ENCODE data around the gene ADAM11. TPM values are rescaled to one million over a fixed set of nuclear protein-coding genes. Genes with fewer than 3 reads are reported as not detected.

ADAM11 gene
- total RNA-seq (2022; extraction: Qiagen RNA extraction) = 1.8 to 2.6 TPM (median 1.9 TPM) in 5 replicates

GRCh38 chr17:44758414-44759085, at the start of gene ADAM11:
Gene ADAM11, plus strand, starts transcription at chr17:44758988. Its CDS starts 212 bp downstream, at chr17:44759200.

DNA sequence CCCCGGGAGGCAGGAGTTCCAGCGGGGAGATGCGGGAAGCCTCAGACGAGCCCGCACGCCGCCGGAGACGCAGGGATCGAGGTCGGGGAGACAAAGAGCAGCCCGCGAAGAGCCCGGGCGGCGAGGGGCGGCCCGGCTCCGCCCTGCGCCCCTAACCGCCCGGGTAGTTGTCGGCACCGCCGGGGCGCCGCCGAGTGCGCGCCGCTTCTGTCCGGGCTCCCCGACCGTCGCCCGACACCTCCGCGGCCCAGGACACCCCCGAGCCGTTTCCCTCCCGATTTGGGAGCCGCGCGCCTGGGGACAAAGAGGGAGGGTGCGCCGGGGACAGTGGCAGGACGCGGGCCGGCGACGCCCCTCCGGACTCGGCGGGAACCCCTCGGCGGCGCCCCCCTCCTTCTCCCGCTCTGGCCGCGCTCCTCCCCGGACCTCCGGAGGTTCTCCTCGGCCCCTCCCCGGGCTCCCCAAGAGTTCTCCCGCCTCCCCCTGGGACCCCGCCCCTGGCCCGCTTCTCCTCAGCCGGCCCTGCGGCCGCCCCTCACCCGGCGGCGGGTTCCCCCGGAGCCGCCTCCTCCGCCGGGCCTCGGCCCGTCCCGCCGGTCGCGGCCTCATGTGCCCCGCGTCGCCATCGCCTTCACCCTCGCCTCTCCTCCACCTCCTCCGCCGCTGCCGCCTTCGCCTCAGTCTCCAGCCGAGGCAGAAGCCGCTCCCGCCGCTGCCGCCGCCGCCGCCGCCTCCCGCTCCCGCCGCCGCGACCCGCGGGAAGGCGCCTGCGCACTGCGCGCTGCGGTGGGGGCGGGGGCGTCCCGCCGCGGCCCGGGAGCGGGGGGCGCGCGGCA, 71.0 kb downstream of the ADAM11 start, which contains the start of gene GJC1:
Gene GJC1 (minus strand): TSS at position 765 of the 836 bp plus-strand sequence. CDS start 24,470 bp downstream, outside the sequence.

Other genes starting within 250 kb of the ADAM11 start
- gene FZD2, start 201.5 kb upstream of the ADAM11 start, total RNA-seq (2022; extraction: Qiagen RNA extraction) = 23.6 to 37.5 TPM (median 34.8 TPM) in 5 replicates
- gene MEIOC, start 102.5 kb upstream of the ADAM11 start, total RNA-seq (2022; extraction: Qiagen RNA extraction) = 1.5 to 3.3 TPM (median 2.5 TPM) in 5 replicates
- gene CCDC43, start 69.2 kb upstream of the ADAM11 start, total RNA-seq (2022; extraction: Qiagen RNA extraction) = 23.5 to 38.0 TPM (median 26.7 TPM) in 5 replicates
- gene DBF4B, start 50.3 kb upstream of the ADAM11 start, total RNA-seq (2022; extraction: Qiagen RNA extraction) = 22.2 to 25.4 TPM (median 23.0 TPM) in 5 replicates
- gene GJC1, start 71.3 kb downstream of the ADAM11 start, total RNA-seq (2022; extraction: Qiagen RNA extraction) = 23.1 to 30.1 TPM (median 26.1 TPM) in 5 replicates
- gene HIGD1B, start 88.9 kb downstream of the ADAM11 start, total RNA-seq (2022; extraction: Qiagen RNA extraction) = not detected in 5 replicates
- gene EFTUD2, start 140.5 kb downstream of the ADAM11 start, total RNA-seq (2022; extraction: Qiagen RNA extraction) = 127 to 175 TPM (median 138 TPM) in 5 replicates
- 0.36 to 0.66 TPM (median 0.57 TPM) in 5 replicates for gene GFAP, start 156.5 kb downstream of the ADAM11 start, total RNA-seq (2022; extraction: Qiagen RNA extraction)
- gene KIF18B, start 188.8 kb downstream of the ADAM11 start, total RNA-seq (2022; extraction: Qiagen RNA extraction) = 30.5 to 38.1 TPM (median 36.8 TPM) in 5 replicates
- 15.1 to 35.0 TPM (median 30.3 TPM) in 5 replicates for gene C1QL1, start 209.3 kb downstream of the ADAM11 start, total RNA-seq (2022; extraction: Qiagen RNA extraction)